ENCODE measurements around the gene HSPA2.
"Not testable (repeated sequence)": the region's sequence is repeated elsewhere in the genome, so short reads cannot be mapped to it uniquely, and the experiment has no call there.

HSPA2 gene

DNA sequence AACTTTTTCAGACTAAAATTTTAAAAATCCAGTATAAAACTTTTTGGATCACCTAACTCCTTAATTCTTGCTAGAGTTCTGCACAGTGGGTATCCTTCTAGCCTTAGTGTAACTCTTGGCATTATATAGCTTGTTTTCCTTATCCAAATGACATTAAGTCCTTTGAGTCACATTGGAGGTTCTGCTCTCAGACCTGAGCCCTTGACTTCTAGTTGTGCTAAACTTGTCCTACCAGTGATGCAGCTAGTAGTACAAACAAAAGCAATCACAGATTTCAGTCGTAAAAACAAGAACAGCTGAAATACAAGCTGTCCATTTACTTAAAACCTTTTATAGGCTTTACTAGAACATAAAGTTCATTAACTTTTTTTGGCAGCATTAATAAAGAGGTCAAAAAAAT lies 25.5 kb upstream of the HSPA2 start:
- DNase-seq (ENCODE audit: low spot score): no peak

DNA sequence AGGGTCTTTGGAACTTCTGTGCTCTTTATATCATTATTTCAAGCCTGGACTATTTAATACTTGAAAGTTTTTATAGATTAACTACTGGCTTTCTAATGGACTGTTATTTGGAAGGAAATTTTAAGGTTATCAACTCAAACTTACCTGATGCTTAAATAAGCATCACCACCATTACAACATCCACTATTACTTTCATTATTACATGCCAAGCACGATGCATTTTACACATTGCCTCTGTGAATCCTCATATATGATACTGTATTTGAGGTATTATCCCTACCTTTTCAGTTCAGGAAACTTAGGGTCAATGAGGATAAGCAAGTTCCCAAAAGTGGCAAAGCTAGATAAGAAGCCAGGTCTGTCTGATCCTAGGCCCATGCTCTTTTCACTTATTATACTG lies 23.6 kb upstream of the HSPA2 start:
- DNase-seq (ENCODE audit: low spot score): no peak

DNA sequence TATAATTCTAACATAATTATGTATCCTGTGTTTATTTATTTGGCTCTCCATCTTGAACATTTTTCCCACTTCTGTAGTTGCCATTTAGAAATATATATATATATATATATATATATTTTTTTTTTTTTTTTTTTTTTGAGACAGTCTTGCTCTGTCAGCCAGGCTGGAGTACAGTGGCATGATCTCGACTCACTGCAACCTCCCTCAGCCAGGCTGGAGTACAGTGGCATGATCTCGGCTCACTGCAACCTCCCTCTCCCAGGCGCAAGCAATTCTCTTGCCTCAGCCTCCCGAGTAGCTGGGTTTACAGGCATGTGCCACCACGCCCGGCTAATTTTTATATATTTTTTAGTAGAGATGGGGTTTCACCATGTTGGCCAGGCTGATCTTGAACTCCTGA lies 22.9 kb upstream of the HSPA2 start:
- not testable (repeated sequence) for DNase-seq (ENCODE audit: low spot score)

DNA sequence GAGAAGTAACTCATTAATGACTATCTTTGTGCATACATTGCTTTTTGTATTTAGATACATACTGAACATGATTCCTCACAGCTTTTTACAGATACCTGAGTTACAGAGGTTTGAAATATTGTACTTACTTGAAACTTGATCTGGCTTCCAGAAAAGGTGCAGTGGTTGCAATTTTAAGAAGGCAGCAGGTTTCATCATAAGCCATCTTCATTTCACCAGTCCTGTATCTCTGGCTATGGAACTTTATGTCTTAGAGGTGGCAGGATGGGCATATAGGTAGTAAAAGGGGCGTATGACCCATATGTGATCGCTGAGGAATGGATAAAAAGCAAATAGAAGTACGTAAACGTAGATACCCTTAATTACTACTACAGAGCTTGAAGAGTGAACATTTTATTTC lies 22.3 kb upstream of the HSPA2 start:
- DNase-seq (ENCODE audit: low spot score): no peak

DNA sequence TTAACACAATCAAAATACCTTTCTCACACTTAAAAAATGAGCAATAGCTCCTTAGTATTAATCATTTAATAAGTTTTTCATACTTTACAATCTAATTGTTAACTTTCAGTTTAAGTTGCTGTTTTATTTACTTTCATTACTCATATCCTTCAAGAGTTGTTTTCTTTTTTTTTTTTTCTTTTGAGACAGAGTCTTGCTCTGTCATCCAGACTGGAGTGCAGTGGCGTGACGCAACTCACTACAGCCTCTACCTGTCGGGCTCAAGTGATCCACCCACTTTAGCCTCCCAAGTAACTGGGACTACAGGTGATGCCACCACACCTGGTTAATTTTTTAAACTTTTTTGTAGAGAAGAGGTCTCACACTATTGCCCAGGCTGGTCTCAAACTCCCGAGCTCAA lies 19.8 kb upstream of the HSPA2 start:
- DNase-seq (ENCODE audit: low spot score): no peak

DNA sequence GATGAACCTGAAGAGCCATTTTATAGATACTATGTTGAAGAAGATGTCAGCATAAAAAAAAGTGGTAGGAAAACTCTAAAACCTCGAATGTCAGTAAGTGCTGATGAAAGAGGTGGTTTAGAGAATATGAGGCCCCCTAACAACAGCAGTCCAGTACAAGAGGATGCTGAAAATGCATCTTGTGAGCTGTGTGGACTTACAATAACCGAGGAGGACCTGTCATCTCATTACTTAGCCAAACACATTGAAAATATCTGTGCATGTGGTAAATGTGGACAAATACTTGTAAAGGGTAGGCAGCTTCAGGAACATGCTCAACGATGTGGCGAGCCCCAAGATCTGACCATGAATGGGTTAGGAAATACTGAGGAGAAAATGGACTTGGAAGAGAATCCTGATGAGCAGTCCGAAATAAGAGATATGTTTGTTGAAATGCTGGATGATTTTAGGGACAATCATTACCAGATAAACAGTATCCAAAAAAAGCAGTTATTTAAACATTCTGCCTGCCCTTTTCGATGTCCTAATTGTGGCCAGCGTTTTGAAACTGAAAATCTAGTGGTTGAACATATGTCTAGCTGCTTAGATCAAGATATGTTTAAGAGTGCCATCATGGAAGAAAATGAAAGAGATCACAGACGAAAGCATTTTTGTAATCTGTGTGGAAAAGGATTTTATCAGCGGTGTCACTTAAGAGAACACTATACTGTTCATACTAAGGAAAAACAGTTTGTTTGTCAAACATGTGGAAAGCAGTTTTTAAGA lies 17.8 kb upstream of the HSPA2 start:
- no peak for DNase-seq (ENCODE audit: low spot score)

DNA sequence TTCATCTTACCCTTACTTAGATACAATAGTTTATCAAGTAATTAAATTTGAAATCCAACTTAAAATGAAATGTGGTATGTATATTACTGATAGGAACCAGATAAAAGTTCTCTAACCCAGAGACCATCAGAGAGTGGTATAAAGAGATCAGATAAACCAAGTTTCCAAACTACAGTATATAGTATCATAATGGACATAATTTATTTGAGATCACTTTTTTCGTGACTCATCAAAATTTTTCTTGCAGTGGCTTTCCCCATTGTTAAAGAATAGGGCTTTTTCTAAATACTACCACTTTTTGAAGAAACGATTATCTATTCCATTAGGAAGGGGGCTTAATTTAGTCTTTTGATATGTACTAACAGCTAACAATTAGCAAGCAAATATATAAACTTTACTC lies 15.2 kb upstream of the HSPA2 start:
- DNase-seq (ENCODE audit: low spot score): no peak

DNA sequence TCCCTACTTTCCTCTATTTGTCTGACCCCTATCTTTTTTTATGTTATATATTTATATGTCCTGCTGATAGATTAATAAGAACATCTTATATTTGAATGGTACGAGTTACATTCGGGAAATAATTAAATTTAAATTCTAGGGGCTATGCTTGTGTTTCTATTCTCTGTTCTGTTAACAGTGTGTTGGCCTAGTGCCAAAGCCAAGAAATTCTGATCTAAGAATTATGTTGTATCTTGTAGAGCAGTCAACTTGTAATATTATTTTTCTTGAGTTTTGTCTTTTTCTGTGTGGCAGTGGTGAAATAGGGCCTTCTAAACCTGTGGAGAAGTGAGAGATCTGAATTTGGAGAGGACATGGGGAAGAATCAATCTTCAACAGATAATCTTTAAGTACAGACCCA lies 9.0 kb upstream of the HSPA2 start:
- DNase-seq (ENCODE audit: low spot score): no peak

DNA sequence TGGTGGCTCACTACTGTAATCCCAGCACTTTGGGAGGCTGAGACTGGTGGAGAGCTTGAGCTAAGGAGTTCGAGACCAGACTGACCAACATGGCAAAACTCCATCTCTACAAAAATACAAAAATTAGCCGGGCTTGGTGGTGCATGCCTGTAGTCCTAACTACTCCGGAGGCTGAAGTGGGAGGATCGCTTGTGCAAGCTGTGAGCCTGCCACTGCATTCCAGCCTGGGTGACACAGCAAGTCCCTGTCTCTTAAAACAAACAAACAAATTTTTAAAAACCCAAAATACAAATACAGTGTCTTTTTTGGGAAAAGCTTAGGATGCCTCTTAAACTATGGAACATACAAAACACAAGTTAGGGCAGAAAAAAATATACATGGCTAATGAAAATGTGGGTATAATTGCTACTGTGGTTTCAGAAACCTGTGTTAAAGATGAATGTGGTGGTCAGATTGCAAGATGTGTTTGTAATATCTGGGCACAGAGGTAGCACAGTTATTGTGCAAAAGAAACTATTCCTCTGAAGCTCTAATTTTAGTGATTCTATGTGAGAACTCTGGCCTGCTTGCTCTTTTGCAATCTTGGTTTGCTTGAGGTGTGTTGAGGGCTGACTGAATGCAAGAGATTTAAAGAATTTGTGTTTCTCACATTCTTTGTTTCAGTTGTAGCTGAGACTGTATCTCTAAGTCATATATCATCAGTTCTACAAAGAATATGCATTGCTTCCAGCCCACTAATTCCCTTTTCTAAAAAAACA lies 3.9 kb upstream of the HSPA2 start:
- DNase-seq (ENCODE audit: low spot score): no peak

DNA sequence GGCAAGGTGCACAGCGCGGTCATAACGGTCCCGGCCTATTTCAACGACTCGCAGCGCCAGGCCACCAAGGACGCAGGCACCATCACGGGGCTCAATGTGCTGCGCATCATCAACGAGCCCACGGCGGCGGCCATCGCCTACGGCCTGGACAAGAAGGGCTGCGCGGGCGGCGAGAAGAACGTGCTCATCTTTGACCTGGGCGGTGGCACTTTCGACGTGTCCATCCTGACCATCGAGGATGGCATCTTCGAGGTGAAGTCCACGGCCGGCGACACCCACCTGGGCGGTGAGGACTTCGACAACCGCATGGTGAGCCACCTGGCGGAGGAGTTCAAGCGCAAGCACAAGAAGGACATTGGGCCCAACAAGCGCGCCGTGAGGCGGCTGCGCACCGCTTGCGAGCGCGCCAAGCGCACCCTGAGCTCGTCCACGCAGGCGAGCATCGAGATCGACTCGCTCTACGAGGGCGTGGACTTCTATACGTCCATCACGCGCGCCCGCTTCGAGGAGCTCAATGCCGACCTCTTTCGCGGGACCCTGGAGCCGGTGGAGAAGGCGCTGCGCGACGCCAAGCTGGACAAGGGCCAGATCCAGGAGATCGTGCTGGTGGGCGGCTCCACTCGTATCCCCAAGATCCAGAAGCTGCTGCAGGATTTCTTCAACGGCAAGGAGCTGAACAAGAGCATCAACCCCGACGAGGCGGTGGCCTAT lies 875 bp downstream of the HSPA2 start:
- DNase-seq (ENCODE audit: low spot score): no peak

DNA sequence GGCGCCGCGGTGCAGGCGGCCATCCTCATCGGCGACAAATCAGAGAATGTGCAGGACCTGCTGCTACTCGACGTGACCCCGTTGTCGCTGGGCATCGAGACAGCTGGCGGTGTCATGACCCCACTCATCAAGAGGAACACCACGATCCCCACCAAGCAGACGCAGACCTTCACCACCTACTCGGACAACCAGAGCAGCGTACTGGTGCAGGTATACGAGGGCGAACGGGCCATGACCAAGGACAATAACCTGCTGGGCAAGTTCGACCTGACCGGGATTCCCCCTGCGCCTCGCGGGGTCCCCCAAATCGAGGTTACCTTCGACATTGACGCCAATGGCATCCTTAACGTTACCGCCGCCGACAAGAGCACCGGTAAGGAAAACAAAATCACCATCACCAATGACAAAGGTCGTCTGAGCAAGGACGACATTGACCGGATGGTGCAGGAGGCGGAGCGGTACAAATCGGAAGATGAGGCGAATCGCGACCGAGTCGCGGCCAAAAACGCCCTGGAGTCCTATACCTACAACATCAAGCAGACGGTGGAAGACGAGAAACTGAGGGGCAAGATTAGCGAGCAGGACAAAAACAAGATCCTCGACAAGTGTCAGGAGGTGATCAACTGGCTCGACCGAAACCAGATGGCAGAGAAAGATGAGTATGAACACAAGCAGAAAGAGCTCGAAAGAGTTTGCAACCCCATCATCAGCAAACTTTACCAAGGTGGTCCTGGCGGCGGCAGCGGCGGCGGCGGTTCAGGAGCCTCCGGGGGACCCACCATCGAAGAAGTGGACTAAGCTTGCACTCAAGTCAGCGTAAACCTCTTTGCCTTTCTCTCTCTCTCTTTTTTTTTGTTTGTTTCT lies 1.7 kb downstream of the HSPA2 start:
- DNase-seq (ENCODE audit: low spot score): no peak

DNA sequence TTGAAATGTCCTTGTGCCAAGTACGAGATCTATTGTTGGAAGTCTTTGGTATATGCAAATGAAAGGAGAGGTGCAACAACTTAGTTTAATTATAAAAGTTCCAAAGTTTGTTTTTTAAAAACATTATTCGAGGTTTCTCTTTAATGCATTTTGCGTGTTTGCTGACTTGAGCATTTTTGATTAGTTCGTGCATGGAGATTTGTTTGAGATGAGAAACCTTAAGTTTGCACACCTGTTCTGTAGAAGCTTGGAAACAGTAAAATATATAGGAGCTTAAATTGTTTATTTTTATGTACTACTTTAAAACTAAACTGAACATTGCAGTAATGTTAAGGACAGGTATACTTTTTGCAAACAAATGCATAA lies 2.3 kb downstream of the HSPA2 start:
- no peak for DNase-seq (ENCODE audit: low spot score)

DNA sequence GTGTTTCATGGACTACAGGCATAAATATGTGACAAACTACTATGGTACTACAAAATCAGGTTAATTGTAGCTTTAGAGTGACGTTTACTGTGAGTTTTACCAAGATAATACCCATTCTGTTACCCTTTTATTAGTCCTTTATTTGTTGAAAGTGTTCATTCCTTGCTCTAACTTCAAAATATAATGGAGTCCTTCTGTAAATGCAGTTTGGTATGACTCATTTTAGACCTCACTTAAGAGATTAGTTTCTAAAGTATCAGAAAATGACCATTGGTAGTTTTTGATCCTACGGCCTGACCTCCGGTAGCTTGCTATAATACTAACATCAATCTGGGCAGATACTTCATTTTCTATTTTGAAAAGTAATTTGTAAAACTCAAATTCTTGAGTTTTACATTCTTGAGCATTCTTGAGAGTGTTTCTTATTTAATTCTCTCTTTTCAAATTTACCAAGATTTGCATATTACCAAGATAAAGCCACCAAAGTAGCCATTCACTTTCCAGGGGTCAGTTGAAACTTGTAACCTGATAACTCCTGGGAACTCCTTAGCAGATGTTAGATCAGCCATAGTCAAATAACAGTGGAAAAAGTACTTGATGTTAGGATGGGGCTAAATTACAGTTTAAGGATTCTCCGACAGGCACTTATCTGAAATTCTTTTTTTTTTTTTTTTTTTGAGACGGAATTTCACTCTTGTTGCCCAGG lies 4.2 kb downstream of the HSPA2 start:
- DNase-seq (ENCODE audit: low spot score): no peak

DNA sequence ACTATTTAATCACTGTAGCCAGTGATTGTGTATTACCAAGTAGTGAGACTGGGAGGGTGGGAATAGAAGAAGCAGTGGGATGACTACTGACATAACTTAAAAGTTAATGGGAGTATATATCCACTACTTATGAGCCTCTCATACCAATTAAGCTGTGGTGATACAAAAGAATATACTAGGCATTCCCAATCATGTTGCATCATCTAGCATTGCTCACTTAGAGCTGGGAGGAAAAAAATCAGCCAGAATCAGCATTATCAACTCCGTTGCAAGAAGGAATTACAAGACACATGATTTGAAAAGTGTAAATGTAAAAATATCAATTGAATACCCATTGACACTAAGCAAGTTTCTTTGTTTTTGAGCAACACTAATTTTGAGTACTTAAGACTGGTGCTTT lies 8.5 kb downstream of the HSPA2 start:
- no peak for DNase-seq (ENCODE audit: low spot score)

DNA sequence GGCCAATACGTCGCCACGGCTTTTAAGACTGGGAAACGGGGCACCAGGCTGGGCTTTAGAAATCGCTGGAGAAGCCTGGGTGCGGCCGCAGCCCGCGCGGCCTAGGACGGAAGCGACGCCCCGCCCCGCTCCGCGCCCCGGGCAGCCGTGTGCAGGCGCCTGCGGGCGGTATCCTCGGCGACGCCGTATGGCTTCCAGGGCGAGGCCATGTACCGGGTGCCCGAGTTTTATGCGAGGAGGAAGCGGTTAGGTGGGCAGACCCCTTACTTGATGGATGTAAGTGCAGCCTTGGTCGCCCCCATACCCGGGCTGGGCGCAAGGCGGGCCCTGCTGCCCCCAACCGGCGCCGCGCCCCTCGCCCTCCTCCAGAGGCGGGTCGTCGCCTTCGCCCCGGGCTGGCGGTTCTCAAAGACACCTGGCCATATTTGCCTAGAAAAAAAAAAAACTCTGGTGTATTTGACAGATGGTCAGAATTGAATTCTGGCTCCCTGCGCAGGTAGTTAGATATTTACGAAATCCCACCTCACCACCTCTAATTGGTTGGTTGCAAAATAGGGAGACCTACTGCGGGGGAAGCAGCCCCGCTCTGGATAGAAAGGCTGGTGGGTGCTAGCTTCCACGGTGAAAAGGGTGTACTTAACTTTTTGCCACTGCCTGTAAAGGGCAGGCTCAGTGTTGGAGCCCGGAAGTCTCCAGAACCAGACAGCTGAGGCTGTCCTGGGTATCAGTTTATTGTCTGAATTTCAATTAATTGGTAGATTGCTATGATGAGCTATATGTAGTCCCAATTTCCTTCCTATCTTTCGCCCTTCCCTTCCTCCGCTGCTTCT lies 9.5 kb downstream of the HSPA2 start, which contains the start of gene PPP1R36:
Gene PPP1R36, plus strand, starts transcription at position 171 of the 830 bp plus-strand sequence. Its CDS starts 37 bp downstream, at position 208.
- no peak for DNase-seq (ENCODE audit: low spot score)

DNA sequence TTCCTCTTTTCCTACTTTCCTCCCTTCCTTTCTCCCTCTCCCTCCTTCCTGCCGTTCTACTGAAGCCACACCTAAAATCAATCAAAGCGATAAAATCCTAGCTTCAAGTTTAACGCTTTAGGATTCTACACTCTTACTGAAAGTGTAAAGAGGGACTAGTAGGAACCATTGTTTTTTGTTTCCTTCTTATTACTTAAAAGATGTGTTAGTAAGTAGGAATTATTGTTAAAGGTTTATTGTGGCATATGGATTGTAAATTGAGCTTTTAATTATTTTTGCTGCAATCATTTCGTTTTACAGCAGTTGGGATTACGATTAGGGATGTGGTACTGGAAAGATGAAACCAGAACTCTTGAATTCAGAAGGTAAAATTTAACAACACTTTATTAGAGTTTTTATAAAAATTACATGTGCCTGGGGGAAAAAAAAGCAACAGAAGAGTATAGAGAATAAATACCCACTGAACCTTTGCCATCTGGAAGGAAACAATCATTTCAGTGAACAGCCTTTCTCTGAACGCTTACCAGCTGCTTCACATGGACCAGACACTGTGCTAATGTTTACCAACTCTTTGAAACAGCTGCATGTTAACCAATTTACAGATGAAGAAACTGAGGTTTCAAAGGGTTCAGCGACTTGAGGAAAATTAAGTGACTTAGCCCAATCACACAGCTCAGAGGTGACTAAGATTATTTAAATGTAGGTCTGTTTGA lies 10.2 kb downstream of the HSPA2 start:
- DNase-seq (ENCODE audit: low spot score): no peak

DNA sequence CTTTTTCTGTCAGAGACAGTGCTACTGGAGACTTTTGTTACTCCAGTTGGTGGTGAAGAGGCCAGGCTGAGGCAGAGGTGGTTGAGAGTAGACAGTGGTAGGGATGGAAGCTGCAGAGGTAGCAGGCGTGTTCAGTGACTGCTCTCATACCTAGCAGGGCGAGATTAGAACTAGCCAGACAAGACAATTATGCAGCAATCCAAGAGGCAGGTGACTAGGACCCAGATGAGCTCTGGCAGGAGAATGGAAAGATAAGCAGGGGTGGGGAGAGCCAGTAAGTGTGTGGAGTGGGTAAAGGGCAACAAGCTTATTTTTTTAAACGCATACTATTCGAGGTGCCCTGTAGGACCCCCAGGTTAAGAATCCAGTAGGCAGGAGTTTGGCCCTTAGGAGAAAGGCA lies 14.0 kb downstream of the HSPA2 start:
- DNase-seq (ENCODE audit: low spot score): no peak

DNA sequence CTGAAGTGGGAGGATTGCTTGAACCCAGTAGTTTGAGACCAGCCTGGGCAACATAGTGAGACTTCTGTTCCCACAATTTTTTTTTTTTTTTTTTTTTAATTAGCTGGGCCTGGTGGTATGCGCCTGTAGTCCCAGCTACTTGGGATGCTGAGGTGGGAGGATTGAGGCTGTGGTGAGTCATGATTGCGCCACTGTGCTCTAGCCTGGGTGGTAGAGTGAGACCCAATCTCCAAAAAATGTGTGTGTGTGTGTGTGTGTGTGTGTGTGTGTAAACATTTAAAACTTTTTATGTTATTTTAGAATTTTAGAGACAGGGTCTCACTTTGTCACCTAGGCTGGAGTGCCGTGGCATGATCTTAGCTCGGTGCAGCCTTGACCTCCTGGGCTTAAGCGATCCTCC lies 16.0 kb downstream of the HSPA2 start:
- DNase-seq (ENCODE audit: low spot score): no peak

DNA sequence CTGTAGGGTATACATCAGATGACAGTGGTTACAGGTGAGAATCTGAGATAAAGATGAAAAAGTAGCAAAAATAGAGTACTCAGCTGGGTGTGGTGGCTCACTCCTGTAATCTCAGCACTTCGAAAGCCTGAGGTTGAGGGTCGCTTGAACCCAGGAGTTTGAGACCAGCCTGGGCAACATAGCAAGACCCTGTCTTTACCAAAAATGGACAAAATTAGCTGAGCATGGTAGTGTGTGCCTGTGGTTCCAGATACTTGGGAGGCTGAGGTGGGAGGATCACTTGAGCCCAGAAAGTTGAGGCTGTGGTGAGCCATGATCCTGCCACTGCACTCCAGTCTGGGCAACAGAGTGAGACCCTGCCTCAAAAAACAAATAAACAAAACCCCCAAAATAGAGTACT lies 17.7 kb downstream of the HSPA2 start:
- DNase-seq (ENCODE audit: low spot score): not testable (repeated sequence)

DNA sequence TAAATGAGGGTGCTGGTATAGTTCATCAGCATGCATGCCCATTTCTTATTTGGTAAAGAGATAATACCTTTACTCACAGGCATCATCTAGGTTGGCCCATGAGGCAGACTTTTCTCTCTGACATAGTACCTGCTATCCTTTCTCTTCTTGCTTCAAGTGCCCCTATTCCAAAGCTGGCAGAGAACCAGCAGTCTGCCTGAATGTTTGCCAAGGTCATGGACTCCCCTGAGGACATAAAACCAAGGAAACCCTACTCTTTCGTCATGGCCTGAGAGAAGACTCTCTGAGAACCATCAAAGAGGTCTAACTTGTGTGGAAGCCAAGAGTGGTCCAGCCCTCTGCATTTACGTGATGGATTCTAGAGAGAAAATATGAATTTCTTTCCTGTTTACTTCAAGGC lies 21.1 kb downstream of the HSPA2 start:
- DNase-seq (ENCODE audit: low spot score): no peak
